OCI-LY1 (cell line): ENCODE measurements around the gene KRTAP10-2.

ENCODE experiments used
- CTCF ChIP-seq: fragments of 200-600 bp; sonication (generic), shearing (Covaris generic); IDR thresholded peaks from 2 replicates; pipeline ENCODE4 v1.5.1; 2017; ENCODE audit warnings: mild to moderate bottlenecking, antibody characterized with exemption, low read length, moderate library complexity, mixed read lengths
- EZH2 ChIP-seq: fragments of 200-600 bp; sonication (generic), shearing (Covaris generic); IDR thresholded peaks from 2 replicates; pipeline ENCODE4 v1.8.0; 2017; ENCODE audit warnings: borderline replicate concordance, mixed run types, mild to moderate bottlenecking, antibody characterized with exemption, low read length, moderate library complexity, mixed read lengths

GRCh38 chr21:44593598-44594405 lies 42.5 kb upstream of the KRTAP10-2 start:
- TF ChIP-seq EZH2: no peak
- no peak for TF ChIP-seq CTCF
